H1 (cell line): ENCODE measurements around the gene ARMC3. TPM values are rescaled to one million over a fixed set of nuclear protein-coding genes. Genes with fewer than 3 reads are reported as not detected.

Experiments used
- CTCF ChIA-PET: fragments of 300-600 bp; sonication (Branson Sonifier 250); formaldehyde crosslinking; loops from one replicate; lab custom pipeline; 2021; ENCODE audit not compliant: partially characterized antibody; lab: Charles Lee
- POLR2A ChIA-PET: fragments of 300-600 bp; sonication (Branson Sonifier 250); formaldehyde crosslinking; loops from one replicate; lab custom pipeline; 2021; ENCODE audit warnings: inconsistent platforms; ENCODE audit not compliant: partially characterized antibody; lab: Charles Lee
- DNase-seq, 2 experiments: peaks; one replicate each; pipeline versions ENCODE4 v3.0.0 to v3.0.0-alpha.2; 2010 to 2022; ENCODE audit warnings: low spot score in 2 of 2, low read depth in 1 of 2, mixed read lengths in 1 of 2
- FAIRE-seq: peaks from 2 replicates; lab custom pipeline; 2011; peaks lifted over from hg19 to GRCh38; lab: Jason Lieb, UNC
- H2AFZ ChIP-seq: 2 replicates; pipeline ENCODE4 v1.8.1; 2012; ENCODE audit warnings: low read length, inconsistent platforms
- H2AK5ac ChIP-seq: 2 replicates; pipeline ENCODE4 v1.6.1; 2013; ENCODE audit warnings: low read depth, low read length
- H2BK120ac ChIP-seq: replicated peaks from 2 replicates; pipeline ENCODE3; 2013; ENCODE audit warnings: low read depth, low read length, inconsistent platforms
- H2BK12ac ChIP-seq: 2 replicates; pipeline ENCODE4 v1.6.1; 2013; ENCODE audit warnings: low read depth, low read length
- H2BK15ac ChIP-seq: 2 replicates; pipeline ENCODE4 v1.6.1; 2013; ENCODE audit warnings: low read length
- H2BK20ac ChIP-seq: 2 replicates; pipeline ENCODE4 v1.6.1; 2013; ENCODE audit warnings: low read length
- H2BK5ac ChIP-seq: 2 replicates; pipeline ENCODE4 v1.6.1; 2013; ENCODE audit warnings: low read depth, low read length
- H3K14ac ChIP-seq: 2 replicates; pipeline ENCODE4 v1.6.1; 2013; ENCODE audit warnings: inconsistent platforms; ENCODE audit not compliant: insufficient read length
- H3K18ac ChIP-seq: 2 replicates; pipeline ENCODE4 v1.6.1; 2013; ENCODE audit warnings: low read length; ENCODE audit errors: extremely low read depth
- H3K23ac ChIP-seq: 2 replicates; pipeline ENCODE4 v1.6.1; 2013; ENCODE audit warnings: inconsistent platforms; ENCODE audit not compliant: insufficient read length
- H3K23me2 ChIP-seq: 2 replicates; pipeline ENCODE4 v1.6.1; 2013; ENCODE audit warnings: low read depth, low read length
- H3K27ac ChIP-seq: 2 replicates; pipeline ENCODE4 v1.6.1; 2011; ENCODE audit warnings: low read depth, low read length, inconsistent platforms
- H3K27me3 ChIP-seq, 4 experiments: replicated peaks in 1 of 4; 1 replicate in 1 of 4; 2 replicates in 3 of 4; pipeline versions ENCODE4 v1.6.1 to v1.8.1; 2011 to 2013; ENCODE audit warnings: low read length in 3 of 4, mild to moderate bottlenecking in 3 of 4, inconsistent platforms in 2 of 4, mixed read lengths in 2 of 4, moderate library complexity in 1 of 4; ENCODE audit not compliant: control insufficient read depth in 3 of 4, insufficient read depth in 3 of 4; ENCODE audit errors: extremely low read depth in 1 of 4
- H3K36me3 ChIP-seq, 4 experiments: 2 replicates each; pipeline versions ENCODE4 v1.6.1 to v1.8.1; 2011 to 2013; ENCODE audit warnings: mild to moderate bottlenecking in 4 of 4, low read length in 3 of 4, moderate library complexity in 2 of 4, control low read depth in 1 of 4, inconsistent platforms in 1 of 4; ENCODE audit not compliant: insufficient read depth in 4 of 4, control insufficient read depth in 2 of 4
- H3K4ac ChIP-seq: replicated peaks from 2 replicates; pipeline ENCODE3; 2013; ENCODE audit warnings: low read length, low read depth, mixed read lengths, inconsistent platforms; ENCODE audit not compliant: insufficient read length
- H3K4me1 ChIP-seq, 4 experiments: replicated peaks in 1 of 4; 1 replicate in 1 of 4; 2 replicates in 3 of 4; pipeline versions ENCODE4 v1.6.1 to v1.8.1; 2011 to 2013; ENCODE audit warnings: low read length in 3 of 4, inconsistent platforms in 2 of 4, mixed read lengths in 1 of 4; ENCODE audit not compliant: insufficient read depth in 4 of 4, control insufficient read depth in 3 of 4
- H3K4me2 ChIP-seq, 2 experiments: 2 replicates each; pipeline versions ENCODE4 v1.6.1 to v1.8.1; 2011 to 2013; ENCODE audit warnings: low read depth in 2 of 2, low read length in 2 of 2, control low read depth in 1 of 2, inconsistent platforms in 1 of 2, mild to moderate bottlenecking in 1 of 2; ENCODE audit not compliant: insufficient read depth in 1 of 2
- H3K4me3 ChIP-seq, 4 experiments: fragments of 200-600, 300-600 bp in 1 of 4; sonication (generic), shearing (Covaris generic), sonication (Bioruptor Twin) in 1 of 4; 2 replicates each; pipeline versions ENCODE4 v1.5.1 to v1.8.1; 2011 to 2016; ENCODE audit warnings: low read length in 4 of 4, low read depth in 3 of 4, control low read depth in 2 of 4, inconsistent platforms in 2 of 4, mild to moderate bottlenecking in 2 of 4, mixed read lengths in 1 of 4, moderate library complexity in 1 of 4; ENCODE audit not compliant: insufficient read depth in 2 of 4; ENCODE audit errors: extremely low read depth in 1 of 4
- H3K56ac ChIP-seq: replicated peaks from 2 replicates; pipeline ENCODE3; 2013; ENCODE audit warnings: low read depth, mild to moderate bottlenecking, mixed read lengths, low read length, inconsistent platforms; ENCODE audit not compliant: insufficient read length
- H3K79me1 ChIP-seq: 2 replicates; pipeline ENCODE4 v1.6.1; 2013; ENCODE audit warnings: low read depth, low read length, control low read depth
- H3K79me2 ChIP-seq, 2 experiments: 2 replicates each; pipeline versions ENCODE4 v1.6.1 to v1.8.1; 2012 to 2013; ENCODE audit warnings: low read length in 2 of 2, mild to moderate bottlenecking in 2 of 2, inconsistent platforms in 1 of 2; ENCODE audit not compliant: insufficient read depth in 2 of 2, control insufficient read depth in 1 of 2
- H3K9ac ChIP-seq, 4 experiments: replicated peaks in 1 of 4; 1 replicate in 1 of 4; 2 replicates in 3 of 4; pipeline versions ENCODE4 v1.6.1 to v1.8.1; 2011 to 2013; ENCODE audit warnings: low read depth in 3 of 4, low read length in 3 of 4, control low read depth in 2 of 4, mild to moderate bottlenecking in 2 of 4, moderate library complexity in 2 of 4, inconsistent platforms in 1 of 4; ENCODE audit errors: extremely low read depth in 1 of 4
- H3K9me3 ChIP-seq, 2 experiments: 2 replicates each; pipeline versions ENCODE4 v1.6.1 to v1.8.1; 2012 to 2013; ENCODE audit warnings: mild to moderate bottlenecking in 2 of 2, moderate library complexity in 2 of 2, control low read depth in 1 of 2, inconsistent platforms in 1 of 2, low read depth in 1 of 2, low read length in 1 of 2, mixed read lengths in 1 of 2; ENCODE audit not compliant: insufficient read depth in 2 of 2
- H4K20me1 ChIP-seq, 2 experiments: replicated peaks in 1 of 2; 2 replicates each; pipeline versions ENCODE3 to v1.8.1; 2011 to 2013; ENCODE audit warnings: inconsistent platforms in 2 of 2, low read length in 2 of 2, mild to moderate bottlenecking in 1 of 2; ENCODE audit not compliant: insufficient read depth in 2 of 2, control insufficient read depth in 1 of 2
- H4K5ac ChIP-seq: 2 replicates; pipeline ENCODE4 v1.6.1; 2013; ENCODE audit warnings: low read length, low read depth, mixed read lengths, inconsistent platforms; ENCODE audit not compliant: insufficient read length
- H4K8ac ChIP-seq: 2 replicates; pipeline ENCODE4 v1.8.0; 2013; ENCODE audit warnings: mild to moderate bottlenecking, moderate library complexity, low read length, inconsistent platforms; ENCODE audit not compliant: insufficient read depth; ENCODE audit errors: extremely low read depth
- H4K91ac ChIP-seq: replicated peaks from 2 replicates; pipeline ENCODE3; 2013; ENCODE audit warnings: low read length, mixed read lengths, inconsistent platforms; ENCODE audit not compliant: insufficient read length
- BACH1 ChIP-seq: IDR thresholded peaks from 2 replicates; pipeline ENCODE4 v1.6.1; 2012; ENCODE audit warnings: low read length, improper control_type of control experiment
- EP300 ChIP-seq, 2 experiments: IDR thresholded peaks; 1 replicate in 1 of 2; 2 replicates in 1 of 2; pipeline ENCODE4 v1.6.1; 2011 to 2012; ENCODE audit warnings: low read depth in 2 of 2, low read length in 2 of 2, mild to moderate bottlenecking in 2 of 2, borderline replicate concordance in 1 of 2, inconsistent platforms in 1 of 2, moderate library complexity in 1 of 2
- KDM5A ChIP-seq: fragments of 200-600 bp; IDR thresholded peaks from 2 replicates; pipeline ENCODE4 v1.7.1; 2012; ENCODE audit warnings: mild to moderate bottlenecking, low read length, inconsistent platforms, mixed read lengths
- POLR2AphosphoS5 ChIP-seq: IDR thresholded peaks from 2 replicates; pipeline ENCODE4 v1.6.1; 2011; ENCODE audit warnings: low read depth, low read length
- RXRA ChIP-seq: IDR thresholded peaks from 2 replicates; pipeline ENCODE4 v1.6.1; 2011; ENCODE audit warnings: low read depth, mild to moderate bottlenecking, low read length, moderate library complexity; ENCODE audit not compliant: insufficient read depth
- SIN3A ChIP-seq, 2 experiments: IDR thresholded peaks in 1 of 2; conservative IDR thresholded peaks in 1 of 2; 2 replicates each; pipeline ENCODE4 v1.6.1; 2011 to 2012; ENCODE audit warnings: low read length in 2 of 2, improper control_type of control experiment in 1 of 2, low read depth in 1 of 2, mild to moderate bottlenecking in 1 of 2
- SP1 ChIP-seq: IDR thresholded peaks from 2 replicates; pipeline ENCODE4 v1.6.1; 2011; ENCODE audit warnings: low read depth, low read length
- TEAD4 ChIP-seq: IDR thresholded peaks from 2 replicates; pipeline ENCODE4 v1.6.1; 2012; ENCODE audit warnings: low read depth, low read length, inconsistent platforms, mixed read lengths
- YY1 ChIP-seq: IDR thresholded peaks from 2 replicates; pipeline ENCODE4 v1.6.1; 2011; ENCODE audit warnings: low read depth, mild to moderate bottlenecking, low read length
- WGBS, 2 experiments: shearing (Covaris generic) in 1 of 2; methylation state at CpG; one replicate each; pipeline versions ENCODE4 v1.1.6 to v1.1.7; 2013 to 2015; ENCODE audit warnings: low lambda C conversion rate in 2 of 2, mixed read lengths in 2 of 2, inconsistent platforms in 1 of 2, low coverage in 1 of 2, missing lambda C conversion rate in 1 of 2; ENCODE audit not compliant: insufficient replicate concordance in 2 of 2, insufficient coverage in 1 of 2, insufficient read length in 1 of 2; ENCODE audit errors: extremely low coverage in 1 of 2, missing lambda C conversion rate in 1 of 2; 5-methylcytosine and 5-hydroxymethylcytosine counted together
- polyA plus RNA-seq, 7 experiments: library from polyadenylated mRNA; depleted of rRNA in 3 of 7; stranded (reverse) in 5 of 7; unstranded in 2 of 7; fragments of >200 nt in 5 of 7; fragments of 200-250 nt in 2 of 7; gene quantifications; 1 replicate in 5 of 7; 2 replicates in 1 of 7; 4 replicates in 1 of 7; pipeline versions ENCODE4 v1.2.1 to v1.2.3, GENCODE V29; 2011 to 2013; ENCODE audit warnings: missing spikeins in 2 of 7, mixed read lengths in 2 of 7
- total RNA-seq: library from RNA; stranded (reverse); fragmentation: NEBNext Ultra II Directional; extraction: Animal tissue kit (Norgen Biotek cat#: 25700); gene quantifications from 2 replicates; pipeline ENCODE4 v1.2.1, GENCODE V29; 2021
- TF ChIP-seq, protein P1 (sequence below): IDR thresholded peaks from 2 replicates; pipeline ENCODE4 v1.6.1; 2011; ENCODE audit warnings: low read length, improper control_type of control experiment
- TF ChIP-seq, protein P2 (sequence below): IDR thresholded peaks from 2 replicates; pipeline ENCODE4 v1.6.1; 2012; ENCODE audit warnings: inconsistent platforms

ARMC3 gene
- total and polyA plus RNA-seq, 2 of the 8 experiments (the other 6 are each of a cell fraction or from before 2014, with no cell fraction given), result 0.15 TPM

DNA sequence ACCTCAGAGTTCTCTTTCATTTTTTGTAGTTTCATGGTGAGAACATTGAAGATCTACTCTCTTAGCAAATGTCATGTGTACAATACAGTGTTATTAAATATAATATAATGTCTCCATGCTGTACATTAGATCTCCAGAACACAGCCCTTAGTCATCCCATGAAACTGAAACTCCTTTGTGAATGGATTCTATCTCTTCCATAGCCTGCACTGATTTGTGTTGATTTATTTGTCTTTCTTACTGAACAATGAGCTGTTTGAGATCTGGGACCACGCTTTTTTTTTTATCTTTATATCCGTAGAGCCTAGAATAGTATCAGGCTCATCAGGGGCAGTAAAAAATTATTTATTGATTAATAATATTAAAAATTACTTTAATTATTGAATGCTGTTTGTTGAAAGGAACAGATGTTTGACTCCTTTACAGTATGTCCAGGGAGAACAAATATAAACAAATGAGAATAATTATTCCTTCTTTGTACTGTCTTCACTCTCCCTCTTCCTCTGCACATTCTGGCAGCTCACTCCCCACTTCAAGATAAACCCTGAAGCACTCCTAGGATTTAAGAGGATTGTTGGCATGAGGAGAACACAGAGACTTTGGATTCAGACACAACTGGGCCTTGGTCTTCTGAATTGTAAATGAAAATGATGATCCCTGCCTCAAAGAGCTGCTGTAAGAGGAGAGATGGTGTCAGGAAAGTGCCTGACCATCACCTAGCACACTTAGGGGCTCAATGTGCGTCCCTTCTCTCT lies 85.9 kb downstream of the ARMC3 start:
- Histone ChIP-seq H3K9ac (no peak overlapping the region), H2BK5ac (no peak overlapping the region), H3K36me3 (no peaks in the 10 kb centered on the region), H4K91ac (no peak overlapping the region), H3K23ac (no peak overlapping the region), H3K27ac (no peak overlapping the region), H4K8ac (no peak overlapping the region), H2AK5ac (no peak overlapping the region), H3K79me2 (no peaks in the 10 kb centered on the region), H3K79me1 (no peaks in the 10 kb centered on the region), H3K14ac (no peak overlapping the region)
- POLR2A ChIA-PET, result no interaction called here
- CTCF ChIA-PET, result no interaction called here
- no peak for DNase-seq
- TF ChIP-seq EP300 (IDR thresholded peaks at IDR 0.05; ENCODE audit: borderline replicate concordance in 1 of 2, low read depth in 2 of 2, low read length in 2 of 2) (no peak), SIN3A (conservative IDR thresholded peaks at IDR 0.05 in 1 of 2, IDR thresholded peaks at IDR 0.05 in 1 of 2; ENCODE audit: low read depth in 1 of 2, low read length in 2 of 2) (no peak), BACH1 (no peak), TEAD4 (no peak), POLR2AphosphoS5 (no peak), SP1 (no peak), KDM5A (no peak), YY1 (no peak), RXRA (no peak)
- TF ChIP-seq, protein P1, sequence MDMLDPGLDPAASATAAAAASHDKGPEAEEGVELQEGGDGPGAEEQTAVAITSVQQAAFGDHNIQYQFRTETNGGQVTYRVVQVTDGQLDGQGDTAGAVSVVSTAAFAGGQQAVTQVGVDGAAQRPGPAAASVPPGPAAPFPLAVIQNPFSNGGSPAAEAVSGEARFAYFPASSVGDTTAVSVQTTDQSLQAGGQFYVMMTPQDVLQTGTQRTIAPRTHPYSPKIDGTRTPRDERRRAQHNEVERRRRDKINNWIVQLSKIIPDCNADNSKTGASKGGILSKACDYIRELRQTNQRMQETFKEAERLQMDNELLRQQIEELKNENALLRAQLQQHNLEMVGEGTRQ, result no peak
- TF ChIP-seq, protein P2, sequence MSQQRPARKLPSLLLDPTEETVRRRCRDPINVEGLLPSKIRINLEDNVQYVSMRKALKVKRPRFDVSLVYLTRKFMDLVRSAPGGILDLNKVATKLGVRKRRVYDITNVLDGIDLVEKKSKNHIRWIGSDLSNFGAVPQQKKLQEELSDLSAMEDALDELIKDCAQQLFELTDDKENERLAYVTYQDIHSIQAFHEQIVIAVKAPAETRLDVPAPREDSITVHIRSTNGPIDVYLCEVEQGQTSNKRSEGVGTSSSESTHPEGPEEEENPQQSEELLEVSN, result no peak
- TF ChIP-seq, all 59 proteins: peak for 0
- Histone ChIP-seq H2BK15ac (no peak overlapping the region), H3K9me3 (no peaks in the 10 kb centered on the region), H3K23me2 (0 out of 2 replicates have a peak, but pooled peaks cover 1% of the 10 kb centered on the region), H4K20me1 (no peaks in the 10 kb centered on the region), H3K4ac (no peak overlapping the region), H2AFZ (no peak overlapping the region), H3K18ac (no peak overlapping the region), H2BK120ac (no peak overlapping the region), H4K5ac (no peak overlapping the region), H3K56ac (no peak overlapping the region), H3K4me2 (no peak overlapping the region), H2BK20ac (no peak overlapping the region), H3K4me3 (no peak overlapping the region), H2BK12ac (no peak overlapping the region), H3K4me1 (no peaks in the 10 kb centered on the region), H3K27me3 (no peaks in the 10 kb centered on the region; a peak in 1 of 7 replicates)
- 87% methylated on average over 3 of the region's 3 CpGs; no CpG with 5 or more reads in 1 of the 2 experiments for WGBS, 2 experiments
- no peak for FAIRE-seq
